Uterus (tissue), 2 donors: ENCODE measurements around the gene ILF3.

Source experiments
- CTCF ChIP-seq, 4 experiments: fragments of 200-600 bp in 2 of 4; fragments of 450-650 bp in 2 of 4; sonication (generic) in 2 of 4; IDR thresholded peaks; one replicate each; pipeline ENCODE4 v1.5.1; 2016 to 2019; ENCODE audit warnings: antibody characterized with exemption in 4 of 4, mild to moderate bottlenecking in 2 of 4, moderate library complexity in 1 of 4
- POLR2A ChIP-seq, 2 donors: fragments of 450-650 bp; IDR thresholded peaks; one replicate each; pipeline ENCODE4 v1.6.1; 2016; ENCODE audit warnings: antibody characterized with exemption in 2 of 2, mild to moderate bottlenecking in 1 of 2, moderate library complexity in 1 of 2

GRCh38 chr19:10695401-10696398, 41.6 kb downstream of the ILF3 start:
- peak in 2 of 4 experiments; percentile 8 to 21 for TF ChIP-seq CTCF (IDR thresholded peaks at IDR 0.05)
- no peak for TF ChIP-seq POLR2A (IDR thresholded peaks at IDR 0.05)
